Measurements from ENCODE around the gene PXDN. TPM values are rescaled to one million over a fixed set of nuclear protein-coding genes. Genes with fewer than 3 reads are reported as not detected.

PXDN gene
- total and polyA plus RNA-seq, 2 donors (not counting 1 experiment from before 2014, with no cell fraction given), result 0.21 to 1.4 TPM

GRCh38 chr2:1715184-1716013, 28.9 kb downstream of the PXDN start:
- H3K9me3 ChIP-seq (ENCODE audit: control extremely low read depth in 1 of 3, control insufficient read depth in 2 of 3, insufficient read depth in 1 of 3, low read length in 2 of 3), result peaks cover 0 to 4% (median 0%) of the 10 kb centered on the region in 3 donors
- ATAC-seq (ENCODE audit: low read depth) (no peak), DNase-seq (no peak)
- H3K4me2 ChIP-seq (replicated peaks; ENCODE audit: low read depth, low read length, poor library complexity, severe bottlenecking), result peak overlapping the region; percentile 1
- CTCF ChIA-PET, result no interaction called here
- no peak overlapping the region for H3K27ac Mint-ChIP-seq
- H4K20me1 ChIP-seq (ENCODE audit: control insufficient read depth, insufficient read depth, low read length, poor library complexity, severe bottlenecking), result no peaks in the 10 kb centered on the region
- H3K4me3 Mint-ChIP-seq, result no peak overlapping the region
- no peaks in the 10 kb centered on the region for H3K36me3 ChIP-seq (replicated peaks in 1 of 2; ENCODE audit: control extremely low read depth in 1 of 2, control insufficient read depth in 1 of 2, extremely low read depth in 1 of 2, insufficient read depth in 2 of 2, low read length in 1 of 2)
- no peak overlapping the region for H3K9ac ChIP-seq (ENCODE audit: low read length)
- H3K79me2 ChIP-seq (ENCODE audit: control insufficient read depth, insufficient read depth, low read length), result no peaks in the 10 kb centered on the region
- H3K9me3 Mint-ChIP-seq (ENCODE audit: insufficient read depth), result no peaks in the 10 kb centered on the region
- peaks cover 0 to 4% (median 0%) of the 10 kb centered on the region in 4 experiments for H3K27me3 ChIP-seq (replicated peaks in 1 of 4; ENCODE audit: control extremely low read depth in 1 of 4, control insufficient read depth in 3 of 4, insufficient read depth in 4 of 4, low read length in 3 of 4)
- no peaks in the 10 kb centered on the region for H3K4me1 ChIP-seq (ENCODE audit: control insufficient read depth in 2 of 2, insufficient read depth in 2 of 2, low read length in 2 of 2)
- intact Hi-C loops (cut with micrococcal nuclease), result no loop called here
- no peak overlapping the region for H3K4me3 ChIP-seq (ENCODE audit: control extremely low read depth in 1 of 5, extremely low read depth in 1 of 5, insufficient read depth in 1 of 5, low read depth in 2 of 5, low read length in 4 of 5)
- H3K27me3 Mint-ChIP-seq, result peaks cover 18% of the 10 kb centered on the region
- POLR2A ChIA-PET, result no interaction called here
- H3K4me1 Mint-ChIP-seq, result peaks cover 5% of the 10 kb centered on the region
- TF ChIP-seq EZH2 (IDR thresholded peaks at IDR 0.05; ENCODE audit: borderline replicate concordance, insufficient read depth, low read depth, low read length, poor library complexity, severe bottlenecking), result no peak
- no peak for TF ChIP-seq CTCF (IDR thresholded peaks at IDR 0.05)
- 37% methylated on average over 18 of the region's 22 CpGs for WGBS (ENCODE audit: insufficient coverage)
- no peak overlapping the region for H2AFZ ChIP-seq (ENCODE audit: insufficient read depth, low read depth, low read length, poor library complexity, severe bottlenecking)
- H3K27ac ChIP-seq (ENCODE audit: low read length in 2 of 2), result no peak overlapping the region
